GM10248 (cell line): ENCODE data around the gene LRP5.
A peak's percentile ranks its signal among the peaks of the same experiment; 100 is the strongest.

Source experiments
- CTCF ChIA-PET: fragments of 300-600 bp; sonication (Branson Sonifier 250); formaldehyde crosslinking; extraction: SDS; loops from one replicate; lab custom pipeline; 2021; ENCODE audit warnings: antibody characterized with exemption; lab: Yijun Ruan, JAX
- POLR2A ChIA-PET: fragments of 350-650 bp; sonication (Branson Sonifier 250); formaldehyde crosslinking; extraction: SDS; loops from one replicate; lab custom pipeline; 2020; ENCODE audit warnings: antibody characterized with exemption; lab: Yijun Ruan, JAX
- DNase-seq: peaks from one replicate; pipeline ENCODE4 v3.0.0; 2012; ENCODE audit errors: extremely low spot score
- TF ChIP-seq, protein P1 (sequence below): IDR thresholded peaks from 2 replicates; pipeline ENCODE4 v1.5.1; 2012; ENCODE audit warnings: mild to moderate bottlenecking, low read depth; ENCODE audit errors: extremely low read depth, missing control alignments, control extremely low read depth

The LRP5 gene

DNA sequence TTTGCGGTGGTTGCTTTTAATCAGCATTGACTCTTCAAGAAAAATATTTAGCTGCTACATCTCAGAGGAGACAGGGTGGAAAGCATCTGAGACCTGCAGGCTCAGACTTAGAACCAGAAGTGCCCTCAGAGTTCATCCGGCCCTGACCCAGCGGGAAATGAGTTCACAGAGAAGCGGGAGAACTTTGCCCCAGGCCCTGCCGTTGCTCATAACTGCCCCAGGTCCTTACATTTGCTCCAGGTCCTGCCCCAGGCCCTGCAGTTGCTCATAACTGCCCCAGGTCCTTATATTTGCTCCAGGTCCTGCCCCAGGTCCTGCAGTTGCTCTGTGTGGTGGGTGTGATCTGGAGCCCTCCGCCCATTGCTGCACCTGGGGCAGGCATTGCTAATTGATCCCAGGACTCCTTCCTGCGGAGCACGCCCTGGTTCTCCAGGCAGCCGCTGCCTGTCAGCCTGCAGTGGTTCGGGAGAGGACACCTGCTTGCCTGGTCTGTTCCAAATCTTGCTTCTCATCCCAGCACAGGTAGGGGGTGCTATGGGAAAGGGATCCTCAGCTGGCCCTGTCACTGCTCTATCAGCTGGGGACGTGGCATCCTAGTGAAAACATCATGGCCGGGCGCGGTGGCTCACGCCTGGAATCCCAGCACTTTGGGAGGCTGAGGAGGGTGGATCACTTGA, 90.1 kb downstream of the LRP5 start:
- ChIA-PET CTCF (interaction anchor here (0.9 to 2.0 kb wide), 4 partner anchors 10 to 68 kb away, joined by 3 to 8 read pairs (median 4); no protein-coding TSS in a partner anchor), POLR2A (no interaction called here)
- no peak for DNase-seq

DNA sequence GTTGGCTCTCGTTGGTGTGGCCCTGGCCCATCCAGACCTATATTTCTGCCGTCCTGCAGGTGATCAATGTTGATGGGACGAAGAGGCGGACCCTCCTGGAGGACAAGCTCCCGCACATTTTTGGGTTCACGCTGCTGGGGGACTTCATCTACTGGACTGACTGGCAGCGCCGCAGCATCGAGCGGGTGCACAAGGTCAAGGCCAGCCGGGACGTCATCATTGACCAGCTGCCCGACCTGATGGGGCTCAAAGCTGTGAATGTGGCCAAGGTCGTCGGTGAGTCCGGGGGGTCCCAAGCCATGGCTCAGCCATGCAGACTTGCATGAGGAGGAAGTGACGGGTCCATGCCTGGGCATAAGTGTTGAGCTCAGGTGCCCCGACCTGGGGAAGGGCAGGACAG, 91.0 kb downstream of the LRP5 start:
- TF ChIP-seq, protein P1, sequence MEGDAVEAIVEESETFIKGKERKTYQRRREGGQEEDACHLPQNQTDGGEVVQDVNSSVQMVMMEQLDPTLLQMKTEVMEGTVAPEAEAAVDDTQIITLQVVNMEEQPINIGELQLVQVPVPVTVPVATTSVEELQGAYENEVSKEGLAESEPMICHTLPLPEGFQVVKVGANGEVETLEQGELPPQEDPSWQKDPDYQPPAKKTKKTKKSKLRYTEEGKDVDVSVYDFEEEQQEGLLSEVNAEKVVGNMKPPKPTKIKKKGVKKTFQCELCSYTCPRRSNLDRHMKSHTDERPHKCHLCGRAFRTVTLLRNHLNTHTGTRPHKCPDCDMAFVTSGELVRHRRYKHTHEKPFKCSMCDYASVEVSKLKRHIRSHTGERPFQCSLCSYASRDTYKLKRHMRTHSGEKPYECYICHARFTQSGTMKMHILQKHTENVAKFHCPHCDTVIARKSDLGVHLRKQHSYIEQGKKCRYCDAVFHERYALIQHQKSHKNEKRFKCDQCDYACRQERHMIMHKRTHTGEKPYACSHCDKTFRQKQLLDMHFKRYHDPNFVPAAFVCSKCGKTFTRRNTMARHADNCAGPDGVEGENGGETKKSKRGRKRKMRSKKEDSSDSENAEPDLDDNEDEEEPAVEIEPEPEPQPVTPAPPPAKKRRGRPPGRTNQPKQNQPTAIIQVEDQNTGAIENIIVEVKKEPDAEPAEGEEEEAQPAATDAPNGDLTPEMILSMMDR: no peak
- no peak for DNase-seq
- POLR2A ChIA-PET: interaction anchor here (0.6 kb wide), 1 partner anchor 40 kb away, joined by 9 read pairs; no protein-coding TSS in a partner anchor
- CTCF ChIA-PET: interaction anchor here (0.9 to 2.0 kb wide), 4 partner anchors 9 to 68 kb away, joined by 3 to 8 read pairs (median 4); no protein-coding TSS in a partner anchor

More for the DNA sequence above, 90.1 kb downstream of the LRP5 start:
- TF ChIP-seq, protein P1: peak; percentile 34

DNA sequence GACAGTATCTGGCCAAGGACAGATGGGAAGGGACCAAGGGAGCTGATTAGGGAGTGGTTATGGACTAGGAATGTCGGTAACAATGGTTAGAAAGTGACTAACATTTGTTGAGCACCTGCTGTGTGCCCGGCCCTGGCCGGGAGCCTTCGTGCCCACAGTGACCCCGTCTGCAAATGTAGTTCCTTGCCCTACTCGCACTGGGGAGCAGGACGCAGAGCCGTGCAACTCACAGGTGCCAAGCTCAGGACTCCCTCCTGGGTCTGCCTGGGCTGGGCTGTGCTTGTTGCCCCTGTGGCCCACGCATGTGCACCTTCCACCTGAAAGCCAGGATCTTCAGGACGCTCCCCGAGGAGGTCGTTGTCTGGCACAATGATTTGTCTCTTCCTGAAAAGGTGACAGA, 91.4 kb downstream of the LRP5 start:
- TF ChIP-seq, protein P1: no peak
- DNase-seq: no peak
- ChIA-PET POLR2A (no interaction called here), CTCF (interaction anchor here (0.9 to 2.0 kb wide), 4 partner anchors 8 to 67 kb away, joined by 3 to 8 read pairs (median 4); no protein-coding TSS in a partner anchor)

DNA sequence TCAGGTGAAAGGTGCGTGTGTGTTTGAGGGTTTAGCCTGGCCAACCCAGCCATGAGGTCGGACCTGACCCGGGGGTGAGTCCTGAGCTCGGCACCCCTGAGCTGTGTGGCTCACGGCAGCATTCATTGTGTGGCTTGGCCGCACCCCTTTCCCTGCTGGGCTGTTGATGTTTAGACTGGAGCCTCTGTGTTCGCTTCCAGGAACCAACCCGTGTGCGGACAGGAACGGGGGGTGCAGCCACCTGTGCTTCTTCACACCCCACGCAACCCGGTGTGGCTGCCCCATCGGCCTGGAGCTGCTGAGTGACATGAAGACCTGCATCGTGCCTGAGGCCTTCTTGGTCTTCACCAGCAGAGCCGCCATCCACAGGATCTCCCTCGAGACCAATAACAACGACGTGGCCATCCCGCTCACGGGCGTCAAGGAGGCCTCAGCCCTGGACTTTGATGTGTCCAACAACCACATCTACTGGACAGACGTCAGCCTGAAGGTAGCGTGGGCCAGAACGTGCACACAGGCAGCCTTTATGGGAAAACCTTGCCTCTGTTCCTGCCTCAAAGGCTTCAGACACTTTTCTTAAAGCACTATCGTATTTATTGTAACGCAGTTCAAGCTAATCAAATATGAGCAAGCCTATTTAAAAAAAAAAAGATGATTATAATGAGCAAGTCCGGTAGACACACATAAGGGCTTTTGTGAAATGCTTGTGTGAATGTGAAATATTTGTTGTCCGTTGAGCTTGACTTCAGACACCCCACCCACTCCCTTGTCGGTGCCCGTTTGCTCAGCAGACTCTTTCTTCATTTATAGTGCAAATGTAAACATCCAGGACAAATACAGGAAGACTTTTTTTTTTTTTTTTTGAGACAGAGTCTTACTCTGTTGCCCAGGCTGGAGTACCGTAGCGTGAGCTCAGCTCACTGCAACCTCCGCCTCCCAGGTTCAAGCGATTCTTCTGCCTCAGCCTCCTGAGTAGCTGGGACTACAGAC, 94.2 kb downstream of the LRP5 start:
- DNase-seq: no peak
- TF ChIP-seq, protein P1: no peak
- ChIA-PET CTCF (interaction anchor here (1.6 kb wide), 1 partner anchor 11 kb away, joined by 4 read pairs; no protein-coding TSS in a partner anchor), POLR2A (interaction anchor here (0.7 kb wide), 1 partner anchor 149 kb away, joined by 4 read pairs; no protein-coding TSS in a partner anchor)

DNA sequence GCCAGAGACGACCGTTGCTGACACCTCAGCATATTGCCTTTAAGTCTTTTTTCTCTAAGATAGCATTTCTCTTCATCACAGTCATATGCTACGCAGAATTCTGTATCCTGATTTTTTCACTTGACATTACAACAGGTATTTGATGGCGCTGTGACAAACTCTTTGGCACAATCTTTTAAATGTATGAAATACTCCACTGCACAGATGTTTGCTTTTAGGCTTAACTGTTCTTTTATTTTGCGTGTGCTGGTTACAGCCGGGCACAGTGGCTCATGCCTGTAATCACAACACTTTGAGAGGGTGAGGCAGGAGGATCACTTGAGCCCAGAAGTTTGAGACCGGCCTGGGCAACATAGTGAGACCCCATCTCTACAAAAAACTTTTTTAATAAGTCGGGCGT, 96.1 kb downstream of the LRP5 start:
- CTCF ChIA-PET: interaction anchor here (1.5 kb wide), 1 partner anchor 25 kb away, joined by 4 read pairs; no protein-coding TSS in a partner anchor
- POLR2A ChIA-PET: no interaction called here
- TF ChIP-seq, protein P1: no peak
- DNase-seq: no peak
